Measurements from ENCODE around the gene CREB1.

Gene CREB1

GRCh38 chr2:207504513-207505170, 25.1 kb upstream of the CREB1 start:
- DNase-seq, result peak; percentile 61

- no peak for DNase-seq
Measured at GRCh38 chr2:207505171-207505570, 24.6 kb upstream of the CREB1 start.

GRCh38 chr2:207505728-207506127, 24.0 kb upstream of the CREB1 start:
- DNase-seq, result peak; percentile 90

GRCh38 chr2:207506426-207506825, 23.3 kb upstream of the CREB1 start:
- DNase-seq, result no peak

GRCh38 chr2:207510148-207510547, 19.6 kb upstream of the CREB1 start:
- no peak for DNase-seq

DNA sequence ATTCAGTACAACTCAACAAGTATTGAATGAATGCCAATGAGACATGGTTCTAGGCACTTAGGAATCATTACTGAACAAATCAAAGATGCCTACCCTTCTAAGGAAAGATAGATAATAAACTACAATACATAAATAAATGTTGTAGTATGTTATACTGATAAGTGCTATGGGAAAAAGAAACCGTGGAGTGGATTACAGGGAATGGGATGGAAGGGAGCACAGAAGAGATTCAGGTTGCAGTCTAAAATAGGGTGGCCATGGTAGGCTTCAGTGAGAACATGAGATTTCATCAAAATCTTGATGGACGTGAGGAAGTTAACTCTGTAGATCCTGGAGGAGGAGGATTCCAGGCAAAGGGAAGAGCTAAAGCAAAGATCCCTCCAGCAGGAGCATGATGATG, 17.9 kb upstream of the CREB1 start:
- no peak for DNase-seq

DNA sequence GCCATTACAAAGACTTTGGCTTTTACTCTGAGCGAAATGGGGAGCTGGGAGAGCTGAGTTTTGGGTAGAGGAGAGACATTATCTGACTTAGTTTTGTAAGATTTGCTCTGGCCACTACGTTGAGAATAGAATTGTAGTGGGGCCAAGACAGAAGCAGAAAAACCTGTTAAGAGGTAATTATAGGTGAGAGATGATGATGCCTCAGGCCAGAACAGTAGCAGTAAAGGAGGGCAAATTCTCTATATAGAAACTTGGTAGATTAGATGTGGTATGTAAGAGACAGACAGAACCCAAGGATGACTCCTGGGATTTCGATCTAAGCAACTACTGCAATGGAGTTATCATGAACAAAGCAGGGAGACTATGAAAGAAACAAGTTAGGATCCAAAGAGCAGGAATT, 17.4 kb upstream of the CREB1 start:
- no peak for DNase-seq

DNA sequence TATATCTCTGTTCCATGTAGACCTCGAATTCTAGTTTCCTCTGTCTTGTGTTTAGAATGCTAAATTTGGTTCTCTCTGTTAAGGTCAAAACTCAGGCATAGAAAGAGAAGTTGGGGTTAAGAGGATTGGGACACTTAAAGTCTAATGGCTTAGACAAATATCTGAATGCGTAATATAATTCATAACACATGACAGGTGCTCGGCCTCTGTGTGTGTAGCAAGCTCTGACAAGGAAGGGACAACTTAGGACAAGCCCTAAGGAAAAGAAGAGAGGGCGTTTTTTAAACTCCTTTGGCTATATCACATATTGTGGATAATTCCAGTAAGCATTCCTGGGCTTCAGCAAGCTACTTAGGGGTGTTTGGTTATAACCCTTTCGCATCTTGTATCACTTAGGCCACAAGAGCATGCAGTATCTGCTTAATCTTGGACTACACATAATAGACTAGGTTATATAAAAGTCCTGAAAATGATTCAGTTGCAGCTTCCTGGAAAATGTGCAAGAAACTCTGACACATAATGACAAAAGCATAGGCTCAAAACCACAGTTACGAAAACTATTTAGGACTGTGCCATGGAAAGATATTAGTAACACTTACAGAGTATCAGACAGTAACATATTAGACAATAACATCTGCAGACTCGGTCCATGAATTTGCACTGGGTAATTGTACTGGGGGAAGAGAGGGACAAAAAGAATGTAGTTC, 16.1 kb upstream of the CREB1 start:
- peak; percentile 96 for DNase-seq

DNA sequence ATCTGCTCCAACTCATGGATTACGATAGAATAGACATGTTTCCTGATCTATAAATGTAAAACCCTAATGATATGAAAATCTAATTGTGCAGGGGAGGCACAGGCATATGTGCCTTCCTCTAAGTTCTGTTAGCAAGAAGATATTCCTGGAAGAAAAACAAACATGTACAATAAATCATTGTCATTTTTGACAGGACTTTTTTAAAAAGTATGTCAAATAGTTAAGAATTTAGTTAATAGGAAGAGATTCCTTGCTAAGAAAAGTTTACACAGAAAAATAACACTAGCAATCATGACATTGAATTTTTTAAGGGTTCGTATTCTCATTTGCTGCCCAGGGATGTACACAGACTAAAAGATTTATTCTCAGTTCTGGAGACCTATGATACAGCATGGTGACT, 15.3 kb upstream of the CREB1 start:
- no peak for DNase-seq

DNA sequence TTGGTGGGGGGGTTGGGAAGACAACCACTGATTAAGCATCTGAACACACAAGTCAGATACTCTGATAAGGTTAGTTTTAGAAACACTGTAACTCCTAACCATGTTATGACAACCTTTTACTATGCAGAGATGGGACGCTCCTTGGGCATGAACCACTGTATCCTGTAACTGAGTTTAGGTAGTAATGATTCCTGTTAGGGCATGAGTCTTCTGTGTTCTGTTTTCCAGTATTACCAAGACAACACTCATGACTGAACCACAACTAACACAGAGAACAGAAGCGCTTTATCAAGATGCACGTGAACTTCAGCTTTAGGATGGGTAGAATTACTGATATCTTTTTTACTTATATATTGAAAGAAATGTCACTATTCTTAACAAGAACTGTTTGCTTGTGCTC, 14.1 kb upstream of the CREB1 start:
- no peak for DNase-seq

- DNase-seq, result no peak
Measured at GRCh38 chr2:207516206-207516605, 13.6 kb upstream of the CREB1 start.

DNA sequence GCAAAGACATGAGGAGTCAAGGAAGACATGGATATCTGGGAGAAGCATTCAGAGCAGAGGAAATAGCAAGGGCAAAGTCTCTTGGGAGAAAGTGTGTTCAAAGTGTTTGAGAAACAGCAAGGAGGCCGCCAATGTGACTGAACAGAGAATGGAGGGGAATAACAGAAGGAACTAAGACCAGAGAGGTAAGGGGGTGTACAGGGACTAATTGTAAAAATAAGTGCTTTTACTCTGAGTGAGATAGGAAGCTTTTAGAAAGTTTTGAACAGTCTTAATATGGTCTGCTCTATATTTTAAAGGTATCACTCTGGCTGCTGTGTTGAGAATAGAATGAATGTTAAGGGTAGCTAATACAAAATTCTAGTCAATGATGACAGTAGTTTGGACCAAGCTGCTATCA, 6.8 kb upstream of the CREB1 start:
- DNase-seq, result no peak

DNA sequence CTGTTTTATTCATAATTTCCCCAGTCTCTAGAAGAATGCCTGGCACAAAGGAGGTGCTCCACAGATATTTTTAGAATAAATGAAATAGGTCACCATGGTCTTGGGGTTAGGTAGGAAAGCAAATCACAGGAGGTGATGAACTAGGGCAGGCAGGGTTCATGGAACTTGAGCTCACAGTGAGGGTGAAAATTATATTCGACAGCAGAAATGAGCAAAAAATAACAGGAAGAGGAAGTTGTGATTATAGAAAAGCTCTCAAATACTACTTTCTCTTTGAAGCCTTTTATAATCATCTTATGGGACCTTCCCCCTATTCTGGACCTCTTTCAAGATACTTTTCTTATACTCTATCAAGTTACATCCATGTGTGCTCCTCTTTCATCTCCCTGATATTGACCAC, 4.5 kb upstream of the CREB1 start:
- no peak for DNase-seq

DNA sequence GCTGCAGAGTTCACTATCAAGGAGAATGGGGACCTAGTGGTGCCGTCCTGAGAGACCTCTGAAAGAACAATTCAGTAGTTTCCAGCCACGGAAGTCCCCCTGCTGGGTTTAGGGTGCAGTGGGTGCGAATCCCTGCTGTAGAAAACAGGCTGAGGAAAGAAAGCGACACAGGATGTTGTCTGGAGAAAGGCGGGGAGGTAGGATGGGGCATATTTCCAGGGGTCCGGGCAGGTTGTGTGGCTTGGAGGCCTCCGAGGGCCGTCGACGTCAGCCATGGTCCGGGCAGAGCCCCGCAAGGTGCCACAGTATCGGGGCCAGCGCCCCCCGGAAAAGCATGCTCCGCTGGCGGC, 807 bp upstream of the CREB1 start:
- peak; percentile 59 for DNase-seq

- peak; percentile 55 for DNase-seq
Measured at GRCh38 chr2:207530160-207531031, 634 bp downstream of the CREB1 start.

GRCh38 chr2:207531032-207531952, 1.5 kb downstream of the CREB1 start:
- peak; percentile 29 for DNase-seq

DNA sequence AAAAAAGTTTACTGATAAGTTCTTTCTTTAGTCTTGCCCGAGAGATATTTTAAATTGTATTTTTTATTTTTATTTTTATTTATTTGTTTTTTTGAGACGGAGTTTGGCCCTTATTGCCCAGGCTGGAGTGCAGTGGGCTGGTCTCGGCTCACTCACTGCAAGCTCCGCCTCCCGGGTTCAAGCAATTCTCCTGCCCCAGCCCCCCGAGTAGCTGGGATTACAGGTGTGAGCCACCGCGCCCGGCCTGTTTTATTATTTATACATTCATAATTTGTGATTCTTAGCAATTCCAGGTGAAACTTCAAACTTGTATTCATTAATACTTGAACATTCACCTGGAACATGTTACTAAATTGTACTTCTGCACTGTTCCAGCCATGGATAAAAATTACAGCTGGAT, 2.9 kb downstream of the CREB1 start:
- no peak for DNase-seq

GRCh38 chr2:207533461-207534008, 3.8 kb downstream of the CREB1 start:
- no peak for DNase-seq

- no peak for DNase-seq
Measured at GRCh38 chr2:207534417-207534816, 4.7 kb downstream of the CREB1 start.

DNA sequence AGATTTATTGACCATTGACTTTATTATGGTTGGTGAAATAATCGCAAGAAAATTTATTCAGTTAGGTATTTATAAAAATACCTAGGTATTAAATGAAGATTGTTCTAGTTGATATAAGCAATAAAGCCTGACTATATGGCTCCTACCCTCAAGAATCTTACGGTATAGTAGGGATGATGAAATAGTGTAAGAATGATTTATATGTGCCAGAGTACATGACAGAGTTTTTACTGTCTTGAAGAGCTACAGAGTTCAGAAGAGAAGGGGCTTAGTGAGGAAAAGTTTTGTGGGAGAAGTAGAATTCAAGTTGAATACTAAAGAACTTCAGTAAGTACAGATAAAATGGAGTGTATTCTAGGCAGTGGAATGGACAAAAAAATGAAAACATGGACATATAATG, 9.7 kb downstream of the CREB1 start:
- no peak for DNase-seq

DNA sequence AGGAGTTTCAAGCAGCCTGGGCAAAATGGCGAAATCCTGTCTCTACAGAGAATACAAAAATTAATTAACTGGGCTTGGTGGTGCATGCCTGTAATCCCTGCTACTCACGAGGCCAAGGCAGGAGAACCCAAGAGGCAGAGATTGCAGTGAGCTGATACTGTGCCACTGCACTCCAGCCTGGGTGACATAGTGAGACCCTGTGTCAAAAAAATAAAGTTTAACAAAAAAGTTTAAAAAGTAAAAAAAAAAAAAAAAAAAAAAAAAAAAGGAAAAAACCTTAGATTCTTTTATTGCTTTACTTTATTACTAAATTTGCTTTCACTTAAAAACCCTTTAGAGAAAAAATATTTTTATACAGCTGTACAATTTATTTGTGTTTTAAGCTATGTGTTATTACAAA, 10.7 kb downstream of the CREB1 start:
- no peak for DNase-seq

GRCh38 chr2:207541933-207542332, 12.2 kb downstream of the CREB1 start:
- no peak for DNase-seq

- DNase-seq, result no peak
Measured at GRCh38 chr2:207543272-207543671, 13.5 kb downstream of the CREB1 start.
